Measurements from ENCODE around the gene NYNRIN. TPM values are rescaled to one million over a fixed set of nuclear protein-coding genes. Genes with fewer than 3 reads are reported as not detected.

NYNRIN gene
- total RNA-seq, 4 donors from 2014 or later = 4.7 to 14.7 (median 11.8) TPM

DNA sequence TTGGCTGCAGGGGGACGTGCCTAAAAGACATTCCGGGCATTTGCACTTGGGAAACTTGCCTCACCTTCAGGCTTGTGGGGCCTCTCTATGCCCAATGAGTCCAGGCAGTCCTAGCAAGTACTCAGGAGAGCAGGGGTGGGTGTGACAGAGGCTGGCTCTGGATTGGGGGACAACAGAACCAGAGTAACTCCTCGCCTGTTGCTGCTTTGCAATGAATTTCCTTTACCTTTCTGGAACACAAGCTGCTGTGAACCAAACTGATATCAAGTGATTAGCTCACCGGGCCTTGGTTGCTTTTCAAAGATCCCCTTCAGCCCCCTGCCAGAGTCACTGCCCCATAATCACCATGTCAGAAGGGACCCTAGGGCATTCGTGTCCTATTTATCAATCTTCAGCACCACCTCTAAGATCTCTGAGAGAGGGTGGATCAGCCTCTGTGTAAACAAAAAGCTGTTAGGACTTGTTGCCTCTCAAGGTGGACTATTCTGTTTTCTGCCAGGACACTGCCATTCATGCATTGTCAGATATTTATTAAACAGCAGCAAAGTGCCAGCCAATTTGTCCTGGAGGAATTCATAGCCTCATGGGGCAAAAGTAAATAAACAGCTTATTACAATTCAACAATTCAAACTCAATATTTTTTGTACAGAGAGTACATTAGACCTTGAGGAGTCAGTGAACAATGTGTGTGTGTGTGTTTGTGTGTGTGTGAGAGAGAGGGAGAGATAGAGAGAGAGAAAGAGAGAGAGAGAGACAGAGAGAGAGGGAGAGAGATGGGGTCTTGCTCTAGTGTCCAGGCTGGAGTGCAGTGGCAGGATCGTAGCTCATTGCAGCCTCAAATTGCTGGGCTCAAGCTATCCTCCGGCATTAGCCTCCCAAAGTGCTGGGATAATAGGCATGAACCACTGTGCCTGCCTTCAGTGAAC is 19.6 kb upstream of the NYNRIN start:
- no peak for DNase-seq
- WGBS, 2 donors = 45 to 63% methylated on average over 5 to 7 of the region's 7 CpGs
- TF ChIP-seq POLR2A (IDR thresholded peaks at IDR 0.05) = no peak
- TF ChIP-seq, protein P1, sequence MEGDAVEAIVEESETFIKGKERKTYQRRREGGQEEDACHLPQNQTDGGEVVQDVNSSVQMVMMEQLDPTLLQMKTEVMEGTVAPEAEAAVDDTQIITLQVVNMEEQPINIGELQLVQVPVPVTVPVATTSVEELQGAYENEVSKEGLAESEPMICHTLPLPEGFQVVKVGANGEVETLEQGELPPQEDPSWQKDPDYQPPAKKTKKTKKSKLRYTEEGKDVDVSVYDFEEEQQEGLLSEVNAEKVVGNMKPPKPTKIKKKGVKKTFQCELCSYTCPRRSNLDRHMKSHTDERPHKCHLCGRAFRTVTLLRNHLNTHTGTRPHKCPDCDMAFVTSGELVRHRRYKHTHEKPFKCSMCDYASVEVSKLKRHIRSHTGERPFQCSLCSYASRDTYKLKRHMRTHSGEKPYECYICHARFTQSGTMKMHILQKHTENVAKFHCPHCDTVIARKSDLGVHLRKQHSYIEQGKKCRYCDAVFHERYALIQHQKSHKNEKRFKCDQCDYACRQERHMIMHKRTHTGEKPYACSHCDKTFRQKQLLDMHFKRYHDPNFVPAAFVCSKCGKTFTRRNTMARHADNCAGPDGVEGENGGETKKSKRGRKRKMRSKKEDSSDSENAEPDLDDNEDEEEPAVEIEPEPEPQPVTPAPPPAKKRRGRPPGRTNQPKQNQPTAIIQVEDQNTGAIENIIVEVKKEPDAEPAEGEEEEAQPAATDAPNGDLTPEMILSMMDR (IDR thresholded peaks at IDR 0.05) = no peak
- Histone ChIP-seq H3K4me1 (peaks cover 17 to 65% (median 20%) of the 10 kb centered on the region in 3 donors), H3K9me3 (no peaks in the 10 kb centered on the region), H3K36me3 (peaks cover 0 to 23% (median 0%) of the 10 kb centered on the region in 3 donors), H3K4me3 (no peak overlapping the region), H3K27me3 (no peaks in the 10 kb centered on the region), H3K27ac (peak overlapping the region; percentile 21 to 68 (median 48))
- intact Hi-C loops (cut with DNase I) = no loop called here

DNA sequence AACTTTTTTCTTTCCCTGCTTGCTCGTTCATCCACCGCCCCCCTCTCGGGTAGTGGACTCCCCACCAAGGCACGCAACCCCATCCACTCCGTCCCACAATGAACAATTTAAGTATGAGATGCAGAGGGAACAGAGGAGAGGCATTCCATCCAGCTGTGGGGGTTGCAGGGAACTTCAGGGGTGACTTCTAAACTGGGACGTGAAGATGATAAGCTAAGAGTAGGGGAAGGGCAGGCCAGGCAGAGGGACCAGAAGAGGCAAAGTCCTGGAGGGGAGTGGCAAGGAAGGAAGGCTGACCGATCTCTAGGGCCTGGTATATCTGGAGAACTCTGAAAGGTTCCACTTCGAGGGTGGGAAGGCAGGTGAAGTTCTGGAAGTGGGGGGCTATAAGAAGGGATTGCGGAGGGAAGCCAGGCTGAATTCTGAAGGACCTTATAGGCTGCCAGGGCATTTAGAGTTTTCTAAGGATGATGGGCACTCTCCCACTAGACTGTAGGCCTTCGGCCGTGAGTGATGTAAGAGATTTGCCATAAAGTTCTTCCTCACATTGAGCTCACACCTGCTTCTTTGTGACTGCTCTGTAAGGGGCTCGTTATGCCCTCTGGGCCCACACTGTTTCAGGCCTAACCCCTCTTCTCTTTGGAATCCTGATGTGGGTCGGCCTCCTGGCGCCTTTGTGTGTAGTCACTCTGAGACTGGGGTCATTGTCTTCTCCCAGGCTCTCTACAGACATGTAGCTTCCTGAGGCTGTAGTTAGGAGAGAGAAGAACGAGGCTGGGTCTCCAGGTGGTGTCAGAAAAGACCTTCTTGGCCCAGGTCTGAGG is 18.7 kb upstream of the NYNRIN start:
- TF ChIP-seq, protein P1 (IDR thresholded peaks at IDR 0.05) = no peak
- TF ChIP-seq POLR2A (IDR thresholded peaks at IDR 0.05) = no peak
- intact Hi-C loops (cut with DNase I) = no loop called here
- Histone ChIP-seq H3K4me3 (no peak overlapping the region), H3K27me3 (no peaks in the 10 kb centered on the region), H3K27ac (peak overlapping the region in 1 of 4 donors; percentile 68), H3K4me1 (peaks cover 17 to 65% (median 20%) of the 10 kb centered on the region in 3 donors), H3K36me3 (peaks cover 0 to 15% (median 0%) of the 10 kb centered on the region in 3 donors), H3K9me3 (no peaks in the 10 kb centered on the region)
- no peak for DNase-seq
- WGBS, 2 donors = 71 to 84% methylated on average over 14 to 15 of the region's 15 CpGs

DNA sequence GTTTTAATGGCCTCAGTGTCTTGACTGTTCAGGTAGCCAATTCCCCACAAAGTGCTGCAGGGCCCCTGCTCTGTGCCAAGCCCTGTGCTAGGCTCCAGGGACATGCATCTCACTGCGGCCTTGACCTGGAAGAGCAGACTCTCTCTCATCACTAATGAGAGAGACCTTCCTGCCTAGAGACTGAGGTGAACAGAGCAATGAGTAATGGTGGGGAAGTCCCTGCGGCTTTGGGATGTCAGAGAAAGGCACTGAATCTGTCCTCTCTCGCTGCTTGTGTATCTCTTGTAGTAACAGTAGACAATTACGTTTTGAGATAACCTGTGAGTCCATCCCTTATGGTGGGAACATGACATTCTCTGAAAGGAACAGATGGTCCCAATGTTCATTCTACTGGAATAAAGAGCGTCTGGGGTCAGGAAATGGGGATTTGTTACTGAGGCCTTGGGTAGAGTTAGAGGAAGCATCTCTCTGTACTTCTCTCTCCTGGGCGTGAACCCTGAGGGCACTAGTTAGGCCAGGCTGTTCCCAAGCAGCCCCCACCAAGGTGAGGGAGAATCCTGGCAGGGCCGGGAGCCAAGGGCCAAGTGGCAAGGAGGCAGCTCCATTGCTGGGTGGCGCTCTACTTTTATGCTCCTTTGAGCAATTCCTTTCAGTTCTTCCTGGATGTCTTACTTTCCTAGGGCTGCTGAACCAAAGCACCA is 17.3 kb upstream of the NYNRIN start:
- Histone ChIP-seq H3K27me3 (no peaks in the 10 kb centered on the region), H3K4me3 (no peak overlapping the region), H3K27ac (peak overlapping the region in 2 of 4 donors; percentile 13 to 59), H3K4me1 (peaks cover 17 to 61% (median 20%) of the 10 kb centered on the region in 3 donors), H3K36me3 (peaks cover 0 to 4% (median 0%) of the 10 kb centered on the region in 3 donors), H3K9me3 (no peaks in the 10 kb centered on the region)
- intact Hi-C loops (cut with DNase I) = no loop called here
- WGBS, 2 donors = 41 to 60% methylated on average over 6 to 7 of the region's 8 CpGs
- DNase-seq = no peak
- TF ChIP-seq, protein P1 (IDR thresholded peaks at IDR 0.05) = no peak
- TF ChIP-seq POLR2A (IDR thresholded peaks at IDR 0.05) = no peak

GRCh38 chr14:24382064-24382371 is 16.8 kb upstream of the NYNRIN start:
- no peaks in the 10 kb centered on the region for H3K36me3 ChIP-seq
- WGBS, 2 donors = 34 to 54% methylated on average over 4 of the region's 4 CpGs

More at GRCh38 chr14:24382064-24382371, 16.8 kb upstream of the NYNRIN start:
- TF ChIP-seq, protein P1 (IDR thresholded peaks at IDR 0.05) = no peak
- no peak for TF ChIP-seq POLR2A (IDR thresholded peaks at IDR 0.05)
- no peak for DNase-seq
- peak overlapping the region in 2 of 4 donors; percentile 13 to 59 for H3K27ac ChIP-seq
- peaks cover 17 to 56% (median 20%) of the 10 kb centered on the region in 3 donors for H3K4me1 ChIP-seq
- intact Hi-C loops (cut with DNase I) = no loop called here
- no peaks in the 10 kb centered on the region for H3K9me3 ChIP-seq
- no peak overlapping the region for H3K4me3 ChIP-seq
- no peaks in the 10 kb centered on the region for H3K27me3 ChIP-seq
